ENCODE results near the gene NUDT22. TPM values are rescaled to one million over a fixed set of nuclear protein-coding genes. Genes with fewer than 3 reads are reported as not detected.
A peak's percentile ranks its signal among the peaks of the same experiment; 100 is the strongest.

Gene NUDT22
- total RNA-seq, 1 donor from 2014 or later: 47.8 TPM

- Histone ChIP-seq H3K27ac (peak overlapping the region; percentile 88), H3K27me3 (no peaks in the 10 kb centered on the region), H3K36me3 (peaks cover 17% of the 10 kb centered on the region), H3K4me3 (peak overlapping the region; percentile 54), H3K9me3 (no peaks in the 10 kb centered on the region), H3K4me1 (peaks cover 47% of the 10 kb centered on the region)
- ATAC-seq: no peak
- intact Hi-C loops (cut with DNase I): no loop called here
- TF ChIP-seq CTCF (IDR thresholded peaks at IDR 0.05): no peak
- DNase-seq: no peak
Observed at GRCh38 chr11:64208086-64208795, 17.8 kb upstream of the NUDT22 start.

GRCh38 chr11:64208796-64209562 lies 17.1 kb upstream of the NUDT22 start:
- DNase-seq (peak; percentile 63), ATAC-seq (no peak)
- peak overlapping the region; percentile 17 for H3K27ac ChIP-seq
- intact Hi-C loops (cut with DNase I): no loop called here
- H3K27me3 ChIP-seq: no peaks in the 10 kb centered on the region
- H3K9me3 ChIP-seq: no peaks in the 10 kb centered on the region
- peaks cover 47% of the 10 kb centered on the region for H3K4me1 ChIP-seq
- TF ChIP-seq CTCF (IDR thresholded peaks at IDR 0.05): no peak
- H3K36me3 ChIP-seq: peaks cover 10% of the 10 kb centered on the region
- no peak overlapping the region for H3K4me3 ChIP-seq

GRCh38 chr11:64209563-64209843 lies 16.6 kb upstream of the NUDT22 start:
- DNase-seq (peak; percentile 65), ATAC-seq (no peak)
- peaks cover 7% of the 10 kb centered on the region for H3K36me3 ChIP-seq
- intact Hi-C loops (cut with DNase I): no loop called here
- no peak overlapping the region for H3K4me3 ChIP-seq
- H3K27ac ChIP-seq: no peak overlapping the region
- TF ChIP-seq CTCF (IDR thresholded peaks at IDR 0.05): no peak
- H3K4me1 ChIP-seq: peaks cover 42% of the 10 kb centered on the region
- no peaks in the 10 kb centered on the region for H3K27me3 ChIP-seq
- no peaks in the 10 kb centered on the region for H3K9me3 ChIP-seq

- intact Hi-C loops (cut with DNase I): no loop called here
- H3K4me3 ChIP-seq: no peak overlapping the region
- peaks cover 7% of the 10 kb centered on the region for H3K36me3 ChIP-seq
- ATAC-seq (no peak), DNase-seq (peak; percentile 62)
- no peaks in the 10 kb centered on the region for H3K27me3 ChIP-seq
- no peaks in the 10 kb centered on the region for H3K9me3 ChIP-seq
- H3K4me1 ChIP-seq: peaks cover 33% of the 10 kb centered on the region
- TF ChIP-seq CTCF (IDR thresholded peaks at IDR 0.05): no peak
- H3K27ac ChIP-seq: no peak overlapping the region
Observed at GRCh38 chr11:64210301-64211020, 15.6 kb upstream of the NUDT22 start.

- Histone ChIP-seq H3K4me1 (peaks cover 25% of the 10 kb centered on the region), H3K27ac (no peak overlapping the region), H3K36me3 (peaks cover 7% of the 10 kb centered on the region), H3K4me3 (no peak overlapping the region), H3K9me3 (no peaks in the 10 kb centered on the region), H3K27me3 (no peaks in the 10 kb centered on the region)
- ATAC-seq (no peak), DNase-seq (no peak)
- TF ChIP-seq CTCF (IDR thresholded peaks at IDR 0.05): no peak
- intact Hi-C loops (cut with DNase I): no loop called here
Observed at GRCh38 chr11:64211181-64211872, 14.7 kb upstream of the NUDT22 start.

All from upper lobe of right lung (tissue), 1 donor.